ENCODE results near the gene TMC1.

GRCh38 chr9:72601615-72602014 is 80.2 kb downstream of the TMC1 start:
- TF ChIP-seq POLR2A (IDR thresholded peaks at IDR 0.05; ENCODE audit: low read depth, low read length) (no peak), TAF1 (IDR thresholded peaks at IDR 0.05; ENCODE audit: borderline replicate concordance, low read depth, low read length) (no peak)

Data from GM12892 (cell line).